Activated T-cell treated with anti-CD3 and anti-CD28 coated beads, Interleukin-2, amount 50 U/mL, for 48 hours (primary cell): Measurements from ENCODE around the gene SENP6.
A peak's percentile ranks its signal among the peaks of the same experiment; 100 is the strongest.
"Not testable (repeated sequence)": the region's sequence is repeated elsewhere in the genome, so short reads cannot be mapped to it uniquely, and the experiment has no call there.

Source experiments
- DNase-seq, 2 experiments: peaks; one replicate each; pipeline ENCODE4 v3.0.0-alpha.2; 2020

The SENP6 gene

GRCh38 chr6:75609639-75610590 lies 8.2 kb downstream of the SENP6 start:
- DNase-seq = no peak

- no peak for DNase-seq
Measured at GRCh38 chr6:75611011-75611701, 9.5 kb downstream of the SENP6 start.

DNA sequence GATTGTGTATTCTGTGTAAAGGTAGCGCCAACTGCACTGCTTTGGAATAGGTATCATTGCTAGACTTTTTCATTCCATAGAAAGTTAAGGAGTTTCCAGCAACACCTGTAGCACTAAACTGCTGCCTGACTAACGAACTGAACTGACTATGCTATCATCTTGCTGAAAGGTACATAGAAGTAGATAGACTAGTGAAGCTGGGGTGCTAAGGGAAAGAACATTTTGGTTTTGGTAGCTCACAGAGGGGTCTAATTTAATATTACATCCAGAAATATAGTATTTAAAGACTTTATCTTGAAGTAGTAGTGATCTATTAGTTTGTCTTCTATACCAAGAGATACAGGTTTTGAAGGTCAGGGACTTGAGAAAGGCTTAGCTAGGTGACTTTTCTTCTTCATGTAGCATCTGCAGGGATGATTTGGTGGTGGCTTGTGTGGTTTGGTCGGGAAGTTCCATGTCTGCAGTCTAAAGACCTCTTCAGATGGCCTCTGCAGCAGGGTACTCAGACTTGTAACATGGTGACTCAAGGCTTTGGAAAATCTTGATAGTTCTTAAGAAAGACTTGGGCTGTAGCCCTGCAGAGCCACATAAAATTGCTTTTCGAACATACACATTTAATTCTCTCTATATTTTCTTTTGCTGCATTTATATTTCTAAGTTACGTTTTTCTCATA lies 10.2 kb downstream of the SENP6 start:
- DNase-seq = peak; percentile 53 to 67

GRCh38 chr6:75612434-75612833 lies 10.8 kb downstream of the SENP6 start:
- DNase-seq = no peak

GRCh38 chr6:75613056-75613501 lies 11.4 kb downstream of the SENP6 start:
- no peak for DNase-seq

DNA sequence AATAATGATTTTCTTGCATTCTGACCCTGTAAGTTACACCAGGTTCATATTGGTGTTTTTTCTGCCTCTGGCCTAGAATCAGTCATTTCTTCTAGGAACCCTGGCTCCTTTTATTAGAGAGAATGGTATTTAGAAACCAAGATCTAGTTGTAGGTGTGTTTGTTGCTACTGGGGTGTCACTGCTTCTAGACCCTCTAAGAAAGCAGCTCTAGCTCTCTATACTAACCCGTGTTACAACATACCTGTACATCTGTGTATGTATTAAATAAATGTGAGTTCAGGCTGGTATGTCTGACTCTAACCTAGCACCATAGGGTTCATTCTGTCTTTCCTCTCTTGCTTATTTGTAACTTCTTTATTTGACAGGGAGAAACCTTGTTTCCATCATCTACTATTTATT lies 16.8 kb downstream of the SENP6 start:
- DNase-seq = no peak

DNA sequence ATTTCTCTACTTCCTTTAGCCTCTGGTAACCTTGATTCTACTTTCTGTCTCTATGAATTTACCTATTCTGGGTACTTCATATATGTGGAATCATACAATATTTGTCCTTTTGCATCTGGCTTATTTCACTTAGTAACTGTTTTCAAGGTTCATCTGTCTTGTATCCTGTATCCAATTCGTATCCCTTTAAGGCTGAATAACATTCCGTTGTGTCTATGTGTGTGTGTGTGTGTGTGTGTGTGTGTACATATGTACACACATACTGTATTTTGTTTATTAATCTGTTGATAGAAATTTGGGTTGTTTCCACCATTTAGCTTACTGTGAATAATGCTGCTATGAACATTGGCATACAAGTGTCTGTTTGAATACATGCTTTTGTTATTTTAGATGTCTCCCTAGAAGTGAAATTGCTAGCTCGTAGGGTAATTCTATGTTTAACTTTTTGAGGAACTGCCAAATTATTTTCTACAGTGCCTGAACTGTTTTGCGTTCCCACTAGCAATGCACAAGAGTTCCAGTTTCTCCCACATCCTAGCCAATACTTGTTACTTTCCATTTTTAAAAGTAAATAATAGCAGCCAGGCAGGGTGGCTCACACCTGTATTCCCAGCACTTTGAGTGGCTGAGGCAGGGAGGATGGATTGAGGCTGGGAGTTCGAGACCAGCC lies 17.7 kb downstream of the SENP6 start:
- no peak for DNase-seq

DNA sequence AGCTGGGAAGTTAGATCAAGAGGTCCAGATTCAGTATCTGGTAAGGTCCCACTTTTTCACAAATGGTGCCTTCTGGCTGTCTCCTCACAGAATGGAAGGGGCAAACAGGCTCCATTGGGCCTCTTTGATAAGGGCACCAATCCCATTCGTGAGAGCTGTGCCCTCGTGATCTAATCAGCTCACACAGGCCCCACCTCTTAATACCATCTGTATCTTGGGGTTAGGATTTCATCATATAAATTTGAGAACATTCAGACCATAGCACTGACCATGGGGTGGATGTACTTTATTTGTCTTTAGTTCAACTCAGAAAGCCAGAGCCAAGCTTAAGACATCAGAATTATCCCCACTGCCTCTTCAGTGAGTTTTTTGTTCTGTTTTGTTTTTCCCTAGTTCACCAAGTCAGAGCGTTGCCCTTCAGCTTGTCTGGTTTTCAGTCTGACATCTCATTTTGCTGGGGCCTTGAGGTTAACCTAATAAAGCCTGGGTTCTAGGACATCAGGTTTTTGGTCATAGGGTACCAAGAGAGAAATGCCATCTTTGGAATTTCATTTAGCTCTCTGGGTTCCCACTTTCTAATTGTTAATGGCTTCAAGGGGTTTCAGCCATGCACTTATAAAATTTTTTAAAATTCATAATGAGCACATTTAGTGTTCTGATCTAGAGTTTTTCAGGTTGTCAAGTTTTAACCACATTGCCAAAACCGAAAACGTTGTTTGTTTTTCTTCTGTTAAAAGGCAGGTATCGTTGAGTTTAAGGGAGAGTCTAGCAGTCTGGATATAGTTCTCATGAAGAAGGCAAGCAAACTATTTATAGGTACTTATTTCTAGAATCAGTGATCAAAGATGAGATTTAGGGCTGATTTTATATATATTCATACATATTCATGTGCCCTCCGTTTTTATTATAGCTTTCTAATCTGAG lies 19.0 kb downstream of the SENP6 start:
- DNase-seq = no peak

GRCh38 chr6:75621846-75622245 lies 20.2 kb downstream of the SENP6 start:
- no peak for DNase-seq

DNA sequence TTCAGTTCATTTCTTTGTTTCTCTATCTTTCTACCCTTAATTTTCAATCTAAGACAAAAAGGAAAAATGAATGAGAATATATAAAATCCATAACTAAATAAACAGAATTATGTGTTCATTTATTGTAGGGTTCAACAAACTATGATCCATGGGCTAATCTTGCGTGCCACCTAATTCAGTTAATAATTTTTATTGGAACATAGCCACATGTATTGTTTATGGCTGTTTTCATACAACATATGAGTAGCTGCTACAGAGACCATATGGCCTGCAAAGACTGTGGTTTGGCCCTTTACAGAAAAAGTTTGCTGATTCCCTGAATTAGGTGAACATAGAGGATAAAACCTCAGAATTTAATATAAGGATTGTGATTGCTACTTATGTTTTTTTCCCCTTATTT lies 21.8 kb downstream of the SENP6 start:
- DNase-seq = no peak

GRCh38 chr6:75624335-75624734 lies 22.7 kb downstream of the SENP6 start:
- DNase-seq = no peak

DNA sequence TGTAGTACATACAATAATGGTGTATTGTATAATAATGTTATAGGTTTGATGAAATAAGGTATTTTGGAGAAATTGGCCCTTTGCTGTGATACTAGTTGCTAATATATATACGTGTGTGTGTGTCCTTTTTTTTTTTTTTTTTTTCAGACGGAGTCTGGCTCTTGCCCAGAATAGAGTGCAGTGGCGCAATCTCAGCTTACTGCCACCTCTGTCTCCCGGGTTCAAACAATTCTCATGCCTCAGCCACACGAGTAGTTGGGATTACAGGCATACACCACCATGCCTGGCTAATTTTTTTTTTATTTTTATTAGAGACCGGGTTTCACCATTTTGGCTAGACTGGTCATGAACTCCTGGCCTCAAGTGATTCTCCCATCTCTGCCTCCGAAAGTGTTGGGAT lies 23.3 kb downstream of the SENP6 start:
- DNase-seq = no peak

DNA sequence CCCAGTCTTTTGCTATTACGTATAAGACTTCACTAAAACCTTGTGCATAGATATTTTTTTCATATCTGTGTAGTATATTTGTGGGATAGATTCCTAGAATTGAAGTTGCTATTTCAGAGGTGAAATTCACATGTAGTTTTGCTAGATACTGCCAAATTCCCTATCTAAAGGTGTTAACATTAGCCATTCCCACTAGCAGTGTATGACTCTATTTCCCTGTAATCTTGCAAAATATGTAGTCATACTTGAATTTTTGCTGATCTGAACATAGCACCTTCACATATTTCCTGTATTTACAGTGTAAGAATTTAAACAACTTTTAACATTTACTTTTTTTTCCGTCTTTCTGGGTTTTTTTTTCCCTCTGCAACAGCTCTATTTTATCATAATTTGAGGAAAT lies 24.9 kb downstream of the SENP6 start:
- no peak for DNase-seq

DNA sequence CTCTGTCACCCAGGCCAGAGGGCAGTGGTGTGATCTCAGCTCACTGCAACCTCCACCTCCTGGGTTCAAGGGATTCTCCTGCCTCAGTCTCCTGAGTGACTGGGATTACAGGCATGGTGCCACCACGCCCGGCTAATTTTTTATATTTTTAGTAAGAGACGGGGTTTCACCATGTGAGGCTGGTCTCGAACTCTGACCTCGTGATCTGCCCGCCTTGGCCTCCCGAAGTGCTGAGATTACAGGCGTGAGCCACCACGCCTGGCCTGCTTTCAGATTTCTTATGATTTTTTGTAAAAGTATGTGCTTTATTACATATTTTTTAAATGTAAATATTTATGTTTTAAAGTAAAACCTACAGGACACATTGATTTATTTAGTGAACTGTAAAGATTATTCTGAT lies 26.0 kb downstream of the SENP6 start:
- not testable (repeated sequence) for DNase-seq

- DNase-seq = no peak
Measured at GRCh38 chr6:75631859-75632635, 30.4 kb downstream of the SENP6 start.

DNA sequence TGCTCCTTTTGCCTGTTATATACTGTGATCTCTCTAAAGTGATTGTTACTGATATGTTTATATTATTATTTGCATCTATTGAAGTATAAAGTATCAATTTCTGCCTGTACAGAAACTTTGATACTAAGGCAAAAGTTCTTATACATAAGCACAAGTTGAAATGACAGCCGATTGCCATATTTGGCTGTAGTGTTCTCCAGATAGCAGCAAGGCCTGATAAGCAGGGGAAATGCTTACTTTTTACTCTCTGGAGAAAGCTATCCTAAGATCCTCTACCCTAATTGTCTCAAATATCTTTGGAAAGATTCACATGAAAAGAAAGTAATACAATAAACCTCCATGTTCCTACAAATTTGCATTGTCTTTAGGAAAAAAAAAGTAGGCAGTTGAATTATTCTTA lies 31.4 kb downstream of the SENP6 start:
- no peak for DNase-seq

DNA sequence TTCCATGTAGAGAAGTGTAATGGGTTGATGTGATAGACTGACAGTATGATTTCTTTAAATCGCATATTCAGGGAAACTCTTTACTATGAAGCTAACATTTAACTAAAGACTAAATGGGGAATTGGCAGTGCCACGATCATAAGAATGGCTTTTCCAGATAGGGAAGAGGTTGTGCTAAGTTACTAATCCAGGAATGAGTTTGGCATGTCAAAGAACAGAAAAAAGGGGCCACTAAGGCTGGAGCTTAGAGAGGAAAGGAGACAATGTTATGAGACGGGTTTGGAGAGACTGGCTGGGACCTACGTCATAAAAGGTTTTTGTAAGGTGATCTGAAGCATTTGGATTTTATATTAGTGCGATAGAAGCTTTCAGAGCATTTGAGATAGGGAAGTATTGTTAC lies 40.6 kb downstream of the SENP6 start:
- DNase-seq = no peak

GRCh38 chr6:75643173-75643572 lies 41.5 kb downstream of the SENP6 start:
- DNase-seq = no peak

DNA sequence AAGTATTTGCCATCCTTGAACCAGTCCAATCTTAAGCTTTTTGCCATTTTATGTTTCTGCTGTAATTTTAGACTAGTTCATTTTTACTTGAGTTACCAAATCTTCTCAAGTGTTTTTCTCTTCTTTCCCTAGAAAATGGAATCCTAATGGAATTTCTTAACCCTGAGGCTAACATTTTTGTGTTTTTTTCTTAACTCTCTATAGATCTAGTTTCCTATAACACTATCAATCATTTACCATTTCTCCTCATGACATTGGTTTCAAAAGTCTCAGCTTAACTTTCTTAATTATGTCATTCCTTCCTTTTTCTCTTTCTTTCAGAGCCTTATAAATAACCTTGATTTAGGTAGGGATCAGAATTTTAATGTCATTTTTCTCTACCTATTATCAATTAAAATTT lies 54.8 kb downstream of the SENP6 start:
- DNase-seq = no peak

- no peak for DNase-seq
Measured at GRCh38 chr6:75657327-75657726, 55.6 kb downstream of the SENP6 start.

DNA sequence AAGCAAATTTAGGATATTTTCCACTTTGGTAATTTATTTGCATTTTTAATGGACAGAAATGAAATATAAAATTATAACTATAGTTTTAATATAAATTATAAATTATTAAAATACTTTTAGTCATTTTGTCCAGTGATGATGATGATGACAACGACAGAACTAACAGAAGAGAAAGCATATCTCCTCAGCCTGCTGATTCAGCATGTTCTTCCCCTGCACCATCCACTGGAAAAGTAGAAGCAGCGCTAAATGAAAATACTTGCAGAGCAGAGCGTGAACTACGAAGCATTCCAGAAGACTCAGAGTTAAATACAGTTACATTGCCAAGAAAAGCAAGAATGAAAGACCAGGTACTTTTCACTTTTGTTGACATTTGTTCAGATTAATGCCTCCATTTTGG lies 64.9 kb downstream of the SENP6 start:
- DNase-seq = no peak
